K562 (cell line): ENCODE data around the gene USP2.

Experiments
- ATF4 ChIP-seq: fragments of 450-650 bp; formaldehyde crosslinking; IDR thresholded peaks from 2 replicates; pipeline ENCODE4 v1.4.0; 2022; ENCODE audit warnings: mild to moderate bottlenecking, moderate library complexity
- BCOR ChIP-seq: fragments of 450-650 bp; IDR thresholded peaks from 2 replicates; pipeline ENCODE4 v1.6.1; 2016
- ETV5 ChIP-seq: sonication (generic); formaldehyde crosslinking; IDR thresholded peaks from 2 replicates; pipeline ENCODE4 v1.4.0; 2020; ENCODE audit warnings: low read depth, mild to moderate bottlenecking, missing genetic modification reagents
- ETV6 ChIP-seq, 3 experiments: fragments of 150-350 bp in 1 of 3; sonication (generic) in 1 of 3; formaldehyde crosslinking in 1 of 3; IDR thresholded peaks; 2 replicates each; pipeline versions ENCODE4 v1.6.1 to v1.8.0; 2014 to 2022; ENCODE audit warnings: borderline replicate concordance in 2 of 3, low read depth in 2 of 3, antibody characterized with exemption in 1 of 3, low read length in 1 of 3, mild to moderate bottlenecking in 1 of 3, missing genetic modification reagents in 1 of 3
- MYC ChIP-seq, 2 experiments: fragments of 250-450 bp in 1 of 2; sonication (Bioruptor Pico) in 1 of 2; IDR thresholded peaks; 2 replicates each; pipeline versions ENCODE4 v1.5.1 to v1.6.1; 2012 to 2021; ENCODE audit warnings: low read depth in 2 of 2, borderline replicate concordance in 1 of 2, improper control_type of control experiment in 1 of 2, low read length in 1 of 2, mild to moderate bottlenecking in 1 of 2, moderate library complexity in 1 of 2
- SMAD3 ChIP-seq: fragments of 450-650 bp; formaldehyde crosslinking; conservative IDR thresholded peaks from 2 replicates; pipeline ENCODE4 v1.4.0; 2020; ENCODE audit warnings: mild to moderate bottlenecking
- TBP ChIP-seq: optimal IDR thresholded peaks from 2 replicates; pipeline ENCODE3; 2011; ENCODE audit warnings: low read depth, low read length, improper control_type of control experiment

DNA sequence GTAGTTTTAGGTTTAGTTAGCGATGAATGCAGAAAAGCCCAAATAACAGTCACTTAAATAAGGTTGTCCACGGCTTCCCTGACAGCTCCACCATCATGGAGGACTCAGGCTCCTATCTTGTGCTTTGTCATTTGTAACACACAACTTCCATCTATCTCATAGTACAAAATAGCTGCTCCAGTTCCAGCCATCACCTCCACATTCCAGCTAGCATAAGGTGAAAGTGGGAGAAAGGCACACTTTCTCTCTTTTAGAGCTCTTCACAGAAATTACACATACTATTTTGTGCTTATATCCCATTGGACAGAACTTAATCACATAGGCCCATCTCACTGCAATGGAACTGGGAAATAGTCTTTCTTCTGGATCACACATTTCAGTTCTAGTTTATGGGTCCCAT is 32.8 kb upstream of the USP2 start:
- TF ChIP-seq ETV5 (CRISPR knock-in tag) (no peak), ETV6 (IDR thresholded peaks at IDR 0.05; ENCODE audit: borderline replicate concordance in 1 of 2, low read depth in 2 of 2, low read length in 1 of 2) (no peak), ETV6 (CRISPR knock-in tag; IDR thresholded peaks at IDR 0.05; ENCODE audit: borderline replicate concordance) (no peak), MYC (IDR thresholded peaks at IDR 0.05; ENCODE audit: low read depth, low read length) (no peak), MYC (CRISPR knock-in tag; IDR thresholded peaks at IDR 0.05; ENCODE audit: borderline replicate concordance, low read depth) (no peak), SMAD3 (CRISPR knock-in tag) (no peak), BCOR (no peak), TBP (no peak), ATF4 (CRISPR knock-in tag) (no peak)
